ENCODE results near the gene EFNB2.

EFNB2 gene

GRCh38 chr13:106567474-106568298, 32.2 kb upstream of the EFNB2 start, which contains the start of gene ARGLU1 (continued):
- TF ChIP-seq ZNF280C (tag by site-specific recombination; IDR thresholded peaks at IDR 0.05) (no peak), ZXDB (tag by site-specific recombination; IDR thresholded peaks at IDR 0.05) (0 out of 2 replicates have a peak, but pooled peaks have one; percentile 35), ZNF19 (tag by site-specific recombination; IDR thresholded peaks at IDR 0.05; ENCODE audit: low read depth) (no peak), IKZF3 (tag by site-specific recombination; IDR thresholded peaks at IDR 0.05) (no peak), ZNF518A (tag by site-specific recombination; conservative IDR thresholded peaks at IDR 0.05; ENCODE audit: low read depth) (no peak), ZNF558 (tag by site-specific recombination; IDR thresholded peaks at IDR 0.05) (no peak), ZNF426 (tag by site-specific recombination; IDR thresholded peaks at IDR 0.05) (no peak), ZNF629 (tag by site-specific recombination; IDR thresholded peaks at IDR 0.05) (peak; percentile 29; the same call in 1 of the 2 replicates), ZNF248 (tag by site-specific recombination; IDR thresholded peaks at IDR 0.05) (no peak), ZNF449 (tag by site-specific recombination; IDR thresholded peaks at IDR 0.05) (no peak; the same call in 1 of the 2 replicates), KLF1 (tag by site-specific recombination; IDR thresholded peaks at IDR 0.05) (peak; percentile 25; the same call in 1 of the 2 replicates), ZNF555 (tag by site-specific recombination; conservative IDR thresholded peaks at IDR 0.05) (no peak), ZEB2 (tag by site-specific recombination; IDR thresholded peaks at IDR 0.05) (0 out of 2 replicates have a peak, but pooled peaks have one; percentile 11), ZBTB7A (tag by site-specific recombination; IDR thresholded peaks at IDR 0.05; ENCODE audit: low read depth) (no peak), PRDM6 (tag by site-specific recombination; IDR thresholded peaks at IDR 0.05) (no peak), FEZF1 (tag by site-specific recombination; IDR thresholded peaks at IDR 0.05) (no peak), ZNF132 (tag by site-specific recombination; IDR thresholded peaks at IDR 0.05; ENCODE audit: borderline replicate concordance) (no peak), YY2 (tag by site-specific recombination; IDR thresholded peaks at IDR 0.05) (no peak), ZBTB10 (tag by site-specific recombination; IDR thresholded peaks at IDR 0.05) (no peak), SP3 (tag by site-specific recombination; IDR thresholded peaks at IDR 0.05) (peak; percentile 38; the same call in 1 of the 2 replicates), ZNF513 (tag by site-specific recombination; IDR thresholded peaks at IDR 0.05) (no peak), SCRT2 (tag by site-specific recombination; IDR thresholded peaks at IDR 0.05) (no peak), ZBTB20 (tag by site-specific recombination; IDR thresholded peaks at IDR 0.05) (peak; percentile 59; the same call in 1 of the 2 replicates)
